ENCODE data around the gene KANK4.

KANK4 gene

DNA sequence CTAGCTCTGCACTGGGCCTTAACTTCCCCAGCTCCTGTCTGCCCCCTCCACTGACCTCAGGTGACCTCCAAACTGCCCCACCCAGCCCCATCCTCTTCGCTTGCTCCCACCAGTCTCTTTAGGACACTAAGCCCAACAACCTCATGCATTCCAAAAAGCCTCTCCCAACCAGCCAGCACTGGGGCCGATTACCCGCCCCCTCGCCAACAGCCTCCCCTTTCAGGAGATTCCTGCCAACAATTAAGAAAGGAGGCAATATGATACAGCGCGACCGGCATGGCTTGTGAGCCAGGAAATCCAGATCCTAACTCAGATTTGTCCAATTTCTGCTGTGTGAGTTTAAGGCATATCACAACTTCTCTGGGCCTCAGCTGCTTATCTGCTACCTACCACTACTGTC, 14.7 kb downstream of the KANK4 start:
- no peak for DNase-seq

DNA sequence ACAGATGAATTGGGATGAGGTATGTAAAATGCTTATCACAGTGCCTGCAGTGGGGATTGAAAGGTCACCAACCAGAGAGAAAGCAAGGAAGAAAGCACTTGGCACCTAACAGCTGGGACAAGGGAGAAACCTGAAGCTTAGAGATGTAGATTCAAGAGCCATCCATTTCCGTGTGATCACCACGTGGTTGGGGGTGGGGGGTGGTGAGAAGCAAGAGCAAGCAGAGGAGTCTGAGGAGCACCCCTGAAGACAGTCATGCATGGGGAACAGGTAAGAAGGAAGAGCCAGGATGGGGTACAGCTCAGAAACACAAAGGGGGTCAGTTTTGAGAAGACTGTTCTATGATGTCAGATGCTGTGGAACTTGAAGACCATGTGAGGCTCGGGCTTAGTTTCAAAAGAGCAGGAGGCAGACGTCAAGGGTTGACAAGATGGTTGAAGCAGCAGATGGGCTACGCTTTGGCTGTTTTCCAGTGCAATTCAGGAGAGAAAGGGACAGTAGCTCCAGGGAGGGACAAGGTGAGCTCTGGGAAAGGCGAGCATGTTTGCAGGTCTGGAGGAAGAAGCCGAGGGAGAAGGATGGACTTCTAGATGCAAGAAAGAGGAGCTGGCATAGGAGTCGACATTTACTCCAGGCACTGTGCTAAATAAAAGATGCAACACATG, 17.4 kb downstream of the KANK4 start:
- no peak for DNase-seq

DNA sequence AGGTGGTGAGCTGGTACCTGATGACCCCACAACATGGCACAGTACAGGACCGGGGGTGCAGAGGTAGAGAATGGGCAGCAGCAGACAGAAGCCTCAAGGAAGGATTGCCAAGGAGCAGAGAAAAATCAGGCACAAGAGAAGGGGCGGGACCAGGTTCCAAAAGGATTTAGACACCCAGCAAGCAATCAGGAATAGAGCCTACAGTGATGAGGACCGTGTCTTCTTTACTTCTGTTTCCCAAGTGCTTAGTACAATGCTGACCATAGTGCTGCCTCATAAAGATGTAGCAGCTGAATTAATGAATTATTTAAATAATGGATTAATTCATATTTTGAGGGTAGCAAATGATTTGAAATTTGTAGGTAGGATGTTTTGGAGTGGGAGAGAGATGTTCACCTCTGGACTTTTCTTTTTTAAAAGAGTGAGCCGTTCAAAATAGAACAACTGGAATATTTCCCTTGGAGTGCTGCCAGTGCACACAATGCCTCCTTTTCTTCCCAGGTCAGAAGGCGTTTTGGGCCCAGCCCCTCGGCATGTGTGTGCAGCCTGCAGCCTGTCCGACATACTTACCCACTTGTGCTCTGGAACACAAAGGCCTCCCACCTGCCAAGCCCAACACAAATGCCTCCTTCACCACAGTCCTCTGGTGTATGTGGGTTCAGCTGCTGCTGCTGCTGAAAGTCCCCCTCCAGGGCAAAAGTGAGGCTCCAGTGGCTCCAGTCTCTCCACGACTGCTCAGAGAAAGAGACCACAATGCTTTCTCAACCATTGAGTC, 19.6 kb downstream of the KANK4 start:
- peak; percentile 41 for DNase-seq

DNA sequence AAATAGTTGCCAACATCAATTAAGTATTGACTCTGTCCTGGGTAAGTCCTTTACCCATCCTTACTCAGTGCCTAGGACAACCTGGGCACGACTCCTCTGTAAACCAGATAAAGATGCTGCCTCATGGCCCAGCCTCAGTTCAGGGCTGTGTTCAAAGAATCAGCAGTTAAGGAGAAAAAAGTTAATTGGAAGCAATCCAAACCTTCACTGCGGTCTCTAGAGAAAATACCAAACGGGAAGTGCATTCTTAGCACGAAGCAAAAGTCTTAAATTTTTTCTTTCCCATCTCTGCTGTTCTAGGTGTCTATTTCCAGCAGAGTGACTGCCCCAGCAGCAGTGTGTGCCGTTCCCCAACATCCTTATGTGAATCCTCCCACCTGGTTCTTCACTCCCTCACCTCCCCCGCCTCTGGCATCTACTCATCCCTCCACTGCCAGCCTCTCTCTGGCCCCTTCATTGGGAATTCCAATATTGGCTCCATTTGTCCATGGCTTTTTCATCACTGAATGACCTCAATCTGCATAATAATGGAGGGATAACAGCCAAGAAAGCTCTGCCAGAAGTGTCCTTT, 23.2 kb downstream of the KANK4 start:
- no peak for DNase-seq

DNA sequence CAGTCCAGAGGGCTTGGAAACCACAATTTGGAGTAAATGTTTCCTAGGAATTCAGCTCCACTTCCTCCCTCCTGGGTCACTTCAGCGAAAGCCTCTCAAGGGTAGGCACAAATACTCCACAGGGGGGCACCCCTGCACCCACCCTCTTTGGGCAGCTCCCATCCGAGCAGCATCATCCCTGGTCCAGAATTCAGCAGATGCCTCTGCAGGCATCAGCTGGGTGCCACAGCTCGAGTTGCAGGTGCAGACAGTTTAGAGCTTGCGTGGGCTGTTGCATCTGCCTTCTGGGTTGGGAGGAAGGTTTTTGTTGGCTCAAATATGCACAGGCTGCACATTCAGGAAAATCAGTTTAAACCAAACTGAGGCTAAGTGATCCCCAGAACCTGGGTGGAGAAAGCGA, 25.0 kb downstream of the KANK4 start:
- no peak for DNase-seq

DNA sequence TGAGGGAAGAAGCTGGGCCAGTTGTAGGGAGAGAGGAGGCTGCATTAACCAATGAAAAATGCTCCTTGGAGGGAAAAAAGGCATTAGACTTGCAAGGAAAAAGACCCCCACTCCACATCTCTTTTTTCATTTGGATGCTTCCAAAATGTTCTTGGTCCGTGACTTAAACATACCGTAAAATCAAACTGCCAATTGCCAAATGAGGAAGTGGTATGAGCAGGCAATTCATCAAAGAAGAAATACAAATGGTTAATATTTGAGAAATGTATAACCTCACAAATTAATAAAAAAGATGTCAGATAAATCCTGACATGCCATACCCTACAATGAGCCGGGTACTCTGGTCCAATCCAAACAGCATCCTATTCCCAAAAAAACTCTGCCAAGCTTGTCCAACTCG, 30.6 kb downstream of the KANK4 start:
- no peak for DNase-seq

DNA sequence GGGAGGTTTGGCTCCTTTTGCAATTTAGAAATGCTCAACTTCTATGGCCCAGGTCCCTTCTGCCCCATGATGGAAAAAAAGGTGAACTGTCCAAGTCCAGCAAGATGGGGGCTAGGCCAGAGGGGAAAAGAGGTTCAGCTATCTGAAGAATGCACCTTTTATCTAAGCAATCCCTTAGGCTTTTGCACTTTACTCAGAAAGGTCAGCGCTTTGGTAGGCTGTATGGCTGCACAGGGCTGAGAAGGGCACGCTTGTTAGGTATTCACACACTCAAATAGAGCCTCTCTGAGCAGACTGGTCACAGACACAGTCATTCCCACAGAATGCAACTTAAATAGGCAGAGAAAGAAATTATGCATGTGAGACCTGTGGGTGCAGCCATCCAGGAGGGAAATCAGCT, 31.0 kb downstream of the KANK4 start:
- DNase-seq: no peak

DNA sequence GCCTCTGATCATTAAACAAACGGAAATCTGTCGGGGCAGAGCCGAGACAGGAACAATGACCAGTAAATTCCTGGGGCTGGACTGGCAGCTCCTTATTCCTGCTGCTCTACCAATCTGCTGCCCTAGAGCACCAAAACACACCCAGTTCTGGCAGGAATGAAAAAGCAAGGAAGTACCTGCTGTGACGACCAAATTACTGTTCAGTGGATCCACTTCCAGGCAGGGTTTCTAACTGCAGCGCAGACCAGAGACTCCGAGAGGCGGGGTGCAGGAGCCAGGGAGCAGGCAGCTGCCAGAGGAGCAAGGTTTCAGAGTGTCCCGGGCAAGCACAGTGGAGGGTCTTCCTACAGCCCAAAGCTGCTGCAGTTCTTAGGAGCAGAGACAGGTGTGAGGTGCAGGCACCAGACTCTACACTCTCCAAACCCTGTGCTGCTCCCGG, 32.4 kb downstream of the KANK4 start:
- no peak for DNase-seq

DNA sequence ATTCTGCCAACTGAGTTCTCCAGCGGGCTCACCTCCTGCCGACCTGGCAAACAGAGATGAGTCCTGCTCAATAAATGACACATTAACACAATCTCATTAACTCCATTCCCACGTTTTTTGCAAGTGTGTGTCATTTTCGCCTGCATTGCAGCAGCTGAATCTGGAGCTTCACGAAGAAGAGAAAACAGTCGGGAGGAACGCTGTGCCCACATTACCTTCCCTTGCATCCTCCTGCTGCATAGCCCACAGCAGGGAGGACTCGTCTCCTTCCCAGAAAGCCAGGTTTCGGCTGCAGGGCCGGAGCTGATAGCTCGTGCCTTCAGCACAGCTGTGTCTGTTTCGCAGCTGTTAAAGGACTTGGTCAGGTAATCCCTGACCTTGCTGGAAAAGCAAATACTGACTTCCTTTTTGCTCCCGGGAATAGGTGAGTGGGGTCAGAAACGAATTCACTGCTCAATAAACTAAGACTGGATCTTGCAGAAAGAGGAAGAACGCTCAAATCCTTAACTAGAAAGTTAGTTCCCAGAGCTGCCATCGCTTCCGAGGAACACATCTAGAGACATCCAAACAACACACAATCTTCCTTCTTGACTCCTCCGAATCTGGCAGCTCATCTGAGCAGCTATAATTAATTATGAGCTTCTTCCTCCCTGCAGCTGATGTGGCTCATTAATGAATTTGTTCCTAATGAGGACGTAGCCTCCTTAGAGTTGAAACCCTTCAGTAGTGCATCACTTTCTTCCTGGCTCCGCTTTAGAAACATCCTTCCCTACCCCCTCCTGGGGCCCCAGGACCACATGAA, 33.0 kb downstream of the KANK4 start:
- no peak for DNase-seq

DNA sequence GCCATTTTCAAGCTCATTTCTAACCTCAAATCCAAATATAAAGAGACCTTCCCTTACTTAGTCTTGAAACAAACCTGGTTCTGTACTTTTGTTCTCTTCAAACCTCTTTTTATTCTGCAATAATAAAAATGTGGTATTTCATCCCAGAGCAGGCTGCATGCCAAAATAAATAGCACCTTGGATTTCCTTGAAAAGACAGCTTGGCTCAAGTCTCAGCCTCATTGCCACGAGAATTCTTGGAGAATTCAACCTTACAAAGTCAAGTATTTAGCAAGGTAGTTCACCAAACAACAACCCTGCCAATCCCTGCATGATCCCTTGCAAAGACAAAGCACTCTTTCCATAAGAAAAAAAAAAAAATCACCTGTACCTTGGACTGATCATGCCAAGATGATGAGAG, 33.8 kb downstream of the KANK4 start:
- no peak for DNase-seq

DNA sequence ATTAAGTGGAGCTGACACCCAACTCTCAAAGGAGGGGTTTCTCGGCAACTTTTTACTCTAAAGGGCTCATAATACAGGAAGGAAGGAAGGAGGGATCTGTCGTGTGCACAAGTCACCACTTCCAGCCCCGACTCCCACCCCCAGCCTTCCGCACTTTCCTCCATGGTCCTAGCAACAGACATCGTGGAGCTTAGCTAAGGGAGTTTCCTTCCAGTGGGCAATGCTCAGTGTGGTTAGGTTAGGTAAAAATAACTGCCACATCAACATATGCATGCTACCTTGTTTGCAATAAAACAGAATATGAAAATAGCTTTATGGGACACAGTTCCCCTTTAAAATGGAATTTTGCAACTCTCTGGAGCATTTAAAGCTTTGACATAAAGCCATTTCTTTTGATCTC, 35.2 kb downstream of the KANK4 start:
- no peak for DNase-seq

DNA sequence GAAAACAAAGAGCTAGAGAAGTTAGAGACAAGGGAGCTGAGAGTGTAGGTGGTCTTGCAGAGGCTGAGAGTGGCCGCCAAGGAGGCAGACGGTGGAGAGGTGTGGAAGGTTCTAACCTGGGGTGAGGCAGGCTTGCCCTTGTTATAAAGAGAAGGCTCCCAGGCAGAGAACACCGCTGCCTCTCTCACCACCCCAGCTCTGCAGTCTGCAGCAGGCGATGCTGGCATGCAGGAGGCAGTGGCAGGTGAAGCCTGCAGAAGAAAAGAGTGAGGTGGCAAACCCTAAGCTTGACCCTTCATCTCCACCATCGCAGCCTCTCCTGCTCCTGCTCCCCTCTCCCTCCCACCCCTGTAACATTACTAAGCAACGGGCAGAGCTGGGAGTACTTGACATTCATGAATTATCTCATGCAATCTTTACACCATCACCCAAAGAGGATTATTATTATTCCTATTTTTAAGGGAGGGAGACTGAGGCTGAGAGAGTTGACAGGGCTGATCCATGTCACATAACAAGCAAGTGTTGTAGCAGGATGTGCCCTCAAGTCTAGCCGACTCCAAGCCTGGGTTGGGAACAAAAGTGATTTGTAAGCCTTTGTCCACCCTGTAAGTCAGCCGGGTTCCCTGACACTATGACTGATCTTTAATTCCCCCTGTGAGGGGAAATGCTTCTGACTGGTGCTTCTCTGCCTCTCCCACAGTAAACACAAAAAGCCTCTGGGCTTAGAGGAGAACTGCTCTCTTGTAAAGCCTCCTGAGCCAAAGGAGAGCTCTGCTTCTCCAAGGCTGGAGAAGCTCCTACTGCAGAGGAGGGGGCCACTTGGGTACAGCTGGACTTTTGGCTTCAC, 36.1 kb downstream of the KANK4 start:
- DNase-seq: no peak

DNA sequence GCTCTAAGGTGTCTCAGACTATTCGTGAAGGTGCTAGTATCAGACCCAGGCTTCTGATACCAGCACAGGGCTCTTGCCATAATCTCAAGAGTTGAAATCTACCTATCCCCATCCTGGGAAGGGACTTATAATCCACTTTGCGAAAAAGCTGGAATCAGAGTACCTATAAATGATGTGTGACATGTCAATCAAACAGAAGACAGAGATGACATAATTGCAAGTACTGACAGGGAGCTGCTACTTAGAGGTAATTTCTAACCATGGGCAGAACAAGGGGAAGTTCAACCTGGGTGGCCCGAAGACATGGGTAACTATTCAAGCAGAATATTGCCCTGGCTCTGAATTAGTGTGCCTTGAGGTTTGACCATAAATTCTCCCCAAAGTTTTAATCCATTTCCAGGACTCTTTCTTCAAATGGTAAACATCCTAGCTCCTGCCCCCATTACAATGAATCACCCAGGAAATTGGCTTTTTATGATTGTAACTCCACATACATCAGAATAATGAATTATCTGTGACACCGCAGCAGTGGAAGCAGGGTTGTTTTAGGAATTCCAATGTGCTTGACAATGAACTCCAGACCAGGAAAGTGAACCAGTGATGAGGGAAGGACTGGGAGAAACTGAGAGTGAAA, 37.2 kb downstream of the KANK4 start:
- no peak for DNase-seq

DNA sequence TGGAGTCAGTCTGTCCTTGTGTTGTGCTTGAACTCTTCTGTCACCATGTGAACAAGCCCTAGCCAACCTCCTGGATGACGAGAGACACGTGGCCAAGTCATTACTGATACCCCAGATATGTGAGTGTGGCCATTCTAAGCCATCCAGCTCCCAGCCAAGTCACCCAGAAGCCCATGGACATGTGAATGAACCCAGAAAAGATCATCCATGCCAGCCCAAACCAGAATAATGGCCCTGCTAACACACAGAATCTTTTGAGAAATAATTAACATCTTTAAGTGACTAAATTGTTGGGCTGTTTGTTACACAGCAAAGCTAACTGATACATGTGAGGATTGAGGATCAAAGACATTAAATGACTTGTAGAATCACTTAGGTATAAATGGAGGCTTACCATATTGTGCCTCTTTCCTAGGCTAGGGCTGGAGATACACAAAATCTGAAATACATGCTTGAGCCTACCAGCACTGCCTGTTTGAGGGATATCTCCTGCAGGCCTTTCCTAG, 38.2 kb downstream of the KANK4 start:
- DNase-seq: no peak

DNA sequence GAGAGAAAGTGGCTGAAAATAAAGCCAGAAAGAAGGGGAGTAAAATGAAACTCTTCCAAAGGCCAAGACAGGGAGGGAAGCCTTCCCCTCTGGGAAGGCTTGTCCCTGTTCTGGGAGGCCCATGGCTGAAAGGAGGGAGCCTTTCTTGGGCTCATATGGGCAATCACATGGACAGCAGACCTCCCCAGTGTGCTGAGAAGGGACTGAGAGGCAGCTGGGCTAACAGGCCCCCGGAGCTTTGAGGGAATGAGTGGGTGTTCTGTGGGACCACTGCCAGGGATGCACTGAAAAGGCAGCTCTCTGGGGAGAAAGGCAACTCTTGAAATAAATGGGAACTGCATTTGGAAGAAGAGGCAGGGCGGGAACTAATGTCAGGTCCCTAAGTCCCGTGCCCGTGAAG, 39.1 kb downstream of the KANK4 start:
- DNase-seq: no peak

DNA sequence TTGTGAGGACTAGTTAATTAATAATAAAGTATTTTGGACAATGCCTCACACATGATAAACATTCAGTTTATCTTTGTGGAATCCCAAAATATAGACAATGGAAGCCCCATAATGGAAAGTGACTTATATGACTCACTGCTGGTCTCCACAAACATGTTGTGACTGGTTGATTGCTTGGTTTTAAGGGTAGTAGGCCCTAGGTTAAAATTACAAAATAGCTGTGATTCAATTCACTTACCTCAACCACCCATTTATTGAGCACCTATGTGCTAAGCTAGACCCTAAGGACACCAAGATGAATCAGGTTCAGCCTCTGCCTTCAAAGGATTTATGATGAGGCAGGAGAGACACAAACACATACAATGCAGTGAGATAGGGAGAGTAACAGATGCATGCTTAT, 42.4 kb downstream of the KANK4 start:
- no peak for DNase-seq

DNA sequence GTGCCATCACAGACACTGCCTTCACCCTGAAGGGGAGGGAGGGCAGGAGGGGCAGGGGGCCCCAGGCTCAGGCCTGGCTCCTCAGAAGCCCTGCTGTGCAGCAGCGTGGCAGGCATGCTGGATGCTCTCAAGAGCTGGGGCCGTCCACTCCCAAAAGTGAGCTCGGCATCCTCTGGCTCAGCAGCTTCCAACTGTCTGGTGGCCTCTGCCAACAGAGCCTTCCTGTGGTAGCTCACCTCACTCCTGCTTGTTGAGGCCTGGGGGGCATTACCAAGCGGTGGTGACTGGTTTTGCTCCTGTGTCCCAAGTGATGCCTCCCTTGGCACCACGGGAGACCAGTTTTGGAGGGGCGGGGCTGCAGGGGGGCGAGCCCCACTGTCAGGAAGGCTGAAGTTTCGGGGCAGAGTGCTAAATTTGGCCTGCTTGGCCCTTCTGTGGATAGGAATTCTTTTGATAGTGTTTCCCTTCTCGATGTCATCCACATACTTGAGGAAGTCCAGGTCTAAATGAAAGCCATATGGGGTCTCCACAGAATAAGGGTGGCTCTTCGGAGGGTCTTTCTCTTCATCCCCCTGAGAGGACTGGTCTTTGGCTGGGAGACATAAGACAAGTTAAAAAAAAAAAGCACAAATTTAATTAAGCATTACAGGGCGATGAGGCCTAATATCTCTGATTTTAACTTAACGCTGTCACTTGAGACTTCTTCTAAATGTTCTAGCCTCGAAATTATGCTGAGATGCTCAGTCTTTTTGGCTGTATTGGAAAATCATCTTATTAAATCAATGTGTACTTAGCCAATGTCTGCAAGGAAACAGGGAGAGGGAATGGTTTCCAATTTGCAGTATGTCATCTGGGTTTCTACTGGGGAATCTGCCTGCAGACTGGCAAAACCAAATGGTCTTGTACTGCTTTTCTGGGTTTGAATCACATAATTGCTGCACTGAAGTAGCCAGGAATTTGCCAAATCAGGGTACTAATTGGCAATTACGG, 44.4 kb downstream of the KANK4 start:
- DNase-seq: no peak

DNA sequence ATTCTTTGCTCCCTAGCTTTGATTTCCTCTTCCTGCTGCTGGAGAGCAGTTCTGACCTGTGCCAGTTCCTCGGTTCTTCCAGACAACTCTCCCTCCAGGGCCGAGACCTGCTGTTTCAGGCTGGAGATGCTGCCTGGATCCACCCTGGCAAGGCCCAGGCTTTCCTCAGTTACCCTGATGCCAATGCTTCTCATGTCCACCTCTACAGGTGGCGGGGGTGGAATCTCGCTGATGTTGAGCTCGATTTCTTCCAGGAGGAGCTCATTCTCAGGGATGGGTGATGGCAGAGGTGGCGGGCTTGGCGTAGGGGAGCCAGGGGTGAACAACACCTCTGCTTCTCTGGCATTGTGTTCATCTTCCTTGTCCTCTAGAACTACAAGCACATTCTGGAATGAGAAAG, 45.3 kb downstream of the KANK4 start:
- DNase-seq: no peak

DNA sequence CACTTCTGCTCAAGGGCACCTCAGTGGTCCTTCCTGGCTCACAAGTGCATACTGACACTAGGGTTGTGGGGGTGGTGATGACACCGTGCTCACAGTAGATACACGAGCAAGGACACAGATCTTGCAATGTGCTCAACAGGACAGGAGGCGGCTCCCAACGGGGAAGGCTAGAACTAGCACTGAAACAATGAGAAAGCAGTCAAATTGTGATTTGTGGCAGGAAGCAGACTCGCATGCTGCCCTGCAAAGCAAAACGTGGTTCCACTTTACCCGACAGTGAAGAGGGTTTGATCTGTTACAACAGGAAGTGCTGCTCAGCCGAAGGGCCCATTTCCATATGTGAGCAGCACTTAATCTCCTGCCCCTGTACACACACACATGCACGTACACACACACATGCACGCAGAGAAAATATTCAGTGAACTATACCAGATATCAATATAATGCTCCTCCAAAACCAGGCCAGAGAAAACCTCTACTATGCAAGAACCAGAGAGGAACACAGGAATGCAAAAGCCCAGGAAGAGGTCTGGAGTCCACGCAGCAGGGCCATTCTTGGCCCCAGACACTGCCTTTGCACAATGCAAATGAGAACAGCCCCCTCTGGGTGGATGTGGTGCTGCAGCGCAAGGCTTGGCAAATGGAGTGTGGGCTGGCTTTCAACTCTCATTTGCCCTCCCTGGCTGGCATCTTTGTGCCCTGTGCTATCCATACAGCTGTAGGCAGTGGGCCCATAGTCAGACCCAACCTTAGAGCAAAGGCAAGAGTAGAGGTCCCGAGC, 47.1 kb downstream of the KANK4 start:
- no peak for DNase-seq

DNA sequence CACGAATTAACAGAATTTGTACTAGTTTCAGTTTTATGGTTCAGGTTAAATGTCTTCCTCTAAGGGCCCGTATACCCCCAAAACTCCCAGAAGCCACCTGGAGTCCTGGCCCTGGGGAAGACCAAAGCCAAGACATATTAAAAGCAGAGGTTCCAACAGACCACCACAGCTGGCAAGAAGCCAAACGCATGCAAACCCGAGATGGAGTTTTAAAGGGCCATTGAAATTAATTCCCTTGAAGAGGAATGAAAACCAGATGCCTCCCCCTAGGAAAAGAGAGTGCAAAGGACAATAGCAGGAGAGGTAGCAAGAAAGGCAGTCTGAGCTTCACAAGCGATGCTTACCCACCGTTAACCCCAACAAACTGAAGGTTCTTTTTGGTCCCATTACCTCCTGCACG, 48.1 kb downstream of the KANK4 start:
- DNase-seq: no peak
